Activated CD8-positive, alpha-beta memory T cell treated with anti-CD3 and anti-CD28 coated beads, Interleukin-2, amount 50 U/mL, for 1 hour (primary cell): ENCODE results near the gene AGAP3.
"Not testable (repeated sequence)": the region's sequence is repeated elsewhere in the genome, so short reads cannot be mapped to it uniquely, and the experiment has no call there.

ENCODE experiments used
- DNase-seq: peaks from one replicate; pipeline ENCODE4 v3.0.0-alpha.2; 2020; ENCODE audit errors: extremely low read depth

The AGAP3 gene

DNA sequence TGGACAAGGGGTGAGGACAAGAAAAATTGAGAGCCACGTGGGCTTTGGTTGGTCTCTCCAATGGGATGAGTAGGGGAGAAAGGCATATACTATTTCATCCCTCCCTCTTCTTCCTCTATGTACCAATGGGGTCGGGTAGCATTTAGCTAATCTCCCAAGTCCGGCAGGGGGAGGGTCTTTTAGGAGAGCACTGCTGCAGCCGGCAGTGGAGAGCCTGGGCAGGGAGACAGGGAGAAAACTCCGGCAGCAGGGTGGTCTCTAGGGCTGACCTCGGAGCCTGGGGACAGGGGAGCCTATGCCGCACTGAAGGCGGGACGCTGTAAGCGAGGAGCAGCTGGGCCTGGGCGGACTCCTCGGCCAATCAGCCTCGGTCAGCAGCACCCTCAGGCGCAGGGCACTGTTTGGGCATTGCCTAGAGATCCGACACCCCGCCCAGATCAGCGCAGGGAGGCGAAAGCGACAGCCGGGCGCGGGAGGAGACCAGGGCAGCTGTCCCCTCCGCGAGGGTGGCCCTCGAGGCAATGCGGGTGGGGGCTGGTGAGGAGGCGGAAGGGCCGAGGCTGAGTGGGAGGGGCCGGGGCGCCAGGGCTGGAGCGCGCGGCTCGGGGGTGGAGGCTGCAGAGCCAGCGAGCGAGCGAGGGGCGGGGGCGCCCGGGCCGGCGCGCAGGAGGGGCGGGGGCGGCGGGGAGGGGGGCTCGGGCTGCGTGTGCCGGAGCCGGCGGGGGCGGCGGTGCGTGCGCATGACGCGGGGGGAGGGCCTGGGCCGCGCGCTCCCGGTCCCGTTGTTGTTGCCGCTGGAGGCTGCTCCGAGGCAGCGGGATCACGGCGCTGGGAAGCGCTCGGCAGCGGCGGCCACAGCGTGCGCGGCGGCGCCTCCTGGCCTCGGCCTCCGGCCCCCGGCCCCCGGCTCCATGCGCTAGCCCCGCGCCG is at the start of gene AGAP3:
AGAP3 (plus strand) TSS at position 785 of the 930 bp plus-strand sequence. CDS start 267 bp downstream, outside the sequence.
- no peak for DNase-seq

DNA sequence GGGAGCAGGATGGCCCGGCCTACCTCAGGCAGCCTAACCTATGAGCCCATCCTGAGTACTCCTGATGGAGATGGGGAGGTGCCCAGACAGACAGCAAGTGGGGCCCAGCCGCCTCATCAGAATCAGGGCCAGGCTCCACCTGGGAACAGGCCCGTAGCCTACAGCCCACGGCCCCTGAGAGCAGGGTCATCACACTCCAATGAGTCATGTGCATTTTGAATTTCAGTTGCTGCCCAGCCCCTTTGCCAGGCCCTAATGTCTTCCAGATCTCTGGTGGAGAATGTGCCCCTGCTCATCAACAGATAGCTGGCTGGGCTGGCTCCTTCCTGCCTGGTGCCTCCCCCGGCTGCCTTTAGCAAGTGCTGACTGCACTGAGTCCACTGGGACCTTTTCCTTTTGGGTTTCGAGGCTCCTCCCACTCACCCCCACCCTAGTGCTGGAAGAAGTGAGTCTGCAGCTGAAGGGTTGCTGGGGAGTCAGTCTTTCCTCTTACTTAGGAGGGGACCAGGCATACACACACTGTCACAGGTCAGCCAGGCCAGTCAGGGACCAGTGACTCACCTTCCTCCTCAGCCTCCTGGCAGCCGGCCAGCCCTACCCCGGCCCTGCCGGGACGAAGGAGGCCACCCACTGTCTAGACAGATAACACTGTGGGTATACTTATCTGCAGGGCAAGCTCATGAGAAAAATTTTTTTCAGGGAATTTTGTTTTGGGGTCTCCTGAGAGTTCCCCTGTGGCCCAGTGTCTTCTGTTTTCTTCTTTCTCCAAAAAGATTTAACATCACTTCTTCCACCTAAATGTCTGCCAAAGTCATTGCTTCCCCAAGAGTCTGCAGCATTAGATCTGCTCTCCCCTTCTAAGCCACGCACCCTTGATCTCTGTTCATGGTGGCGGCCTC is 47.1 kb upstream of the AGAP3 start:
- no peak for DNase-seq

DNA sequence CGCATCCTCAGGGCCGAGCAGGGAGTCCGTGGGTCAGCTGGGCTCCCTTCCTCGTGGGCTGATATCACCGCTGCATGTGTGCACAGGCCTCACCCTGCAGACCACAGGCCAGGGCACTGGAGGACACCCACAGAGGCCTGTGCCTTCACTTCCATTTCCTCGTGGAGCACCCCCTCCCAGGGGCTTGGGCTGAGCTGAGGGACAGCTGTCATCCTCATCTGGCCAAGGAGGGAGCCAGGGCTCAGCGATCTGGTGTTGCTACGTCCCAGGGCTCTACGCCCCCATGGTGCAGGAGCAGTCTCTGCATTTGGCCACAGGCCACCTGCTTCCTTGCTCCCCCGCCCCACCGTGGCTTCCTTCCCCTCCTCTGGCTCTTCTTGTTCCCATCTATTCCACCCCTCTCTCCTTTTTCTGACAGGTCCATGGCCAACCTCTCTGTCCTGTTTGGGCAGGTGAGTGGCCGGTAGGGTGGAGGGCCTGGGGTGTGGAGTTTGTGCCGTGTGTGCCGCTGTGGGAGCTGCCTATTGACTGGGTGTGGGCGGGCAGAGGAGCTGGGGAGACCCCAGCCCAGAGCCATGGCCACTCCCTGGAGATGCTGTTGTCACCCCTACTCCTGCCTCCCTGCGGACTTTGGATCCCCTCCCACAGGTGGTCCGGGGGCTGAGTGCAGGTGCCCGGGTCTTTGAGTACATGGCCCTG is 46.3 kb upstream of the AGAP3 start:
- no peak for DNase-seq

DNA sequence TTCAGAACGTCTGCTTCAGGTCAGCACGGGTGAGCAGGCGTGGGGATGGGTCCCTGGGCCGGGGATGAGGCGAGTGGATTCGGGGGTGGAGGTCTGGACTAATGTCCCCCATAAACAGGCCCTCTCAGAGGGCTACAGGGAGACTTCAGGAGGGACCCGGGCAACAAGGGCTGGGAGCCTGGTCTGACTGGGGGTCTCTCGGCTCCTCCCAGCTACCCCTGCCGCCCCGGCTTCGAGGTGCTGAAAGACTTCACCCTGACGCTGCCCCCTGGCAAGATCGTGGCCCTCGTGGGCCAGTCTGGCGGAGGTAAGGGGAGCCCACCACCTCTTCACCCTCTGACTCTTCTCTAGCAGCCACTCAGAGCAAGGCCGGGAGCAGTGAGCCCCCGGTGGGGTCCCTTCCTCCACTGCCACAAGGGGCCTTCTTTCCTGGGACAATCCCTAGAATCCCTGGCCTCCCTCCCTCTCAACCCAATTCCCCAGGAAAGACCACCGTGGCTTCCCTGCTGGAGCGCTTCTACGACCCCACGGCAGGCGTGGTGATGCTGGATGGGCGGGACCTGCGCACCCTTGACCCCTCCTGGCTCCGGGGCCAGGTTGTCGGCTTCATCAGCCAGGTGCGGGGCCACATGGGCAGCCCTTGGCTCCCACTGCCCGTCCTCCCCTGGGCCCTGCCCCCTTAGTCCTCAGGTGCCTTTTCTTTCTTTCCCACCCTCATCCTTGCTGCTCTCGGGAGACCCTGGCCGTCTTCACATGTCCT is 45.5 kb upstream of the AGAP3 start:
- DNase-seq: no peak

DNA sequence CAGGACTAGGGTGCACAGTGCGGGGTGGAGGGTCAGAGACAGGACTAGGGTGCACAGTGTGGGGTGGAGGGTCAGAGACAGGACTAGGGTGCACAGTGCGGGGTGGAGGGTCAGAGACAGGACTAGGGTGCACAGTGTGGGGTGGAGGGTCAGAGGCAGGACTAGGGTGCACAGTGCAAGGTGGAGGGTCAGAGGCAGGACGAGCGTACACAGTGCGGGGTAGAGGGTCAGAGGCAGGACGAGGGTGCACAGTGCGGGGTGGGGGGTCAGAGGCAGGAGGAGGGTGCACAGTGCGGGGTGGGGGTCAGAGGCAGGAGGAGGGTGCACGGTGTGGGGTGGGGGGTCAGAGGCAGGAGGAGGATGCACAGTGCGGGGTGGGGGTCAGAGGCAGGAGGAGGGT is 42.8 kb upstream of the AGAP3 start:
- not testable (repeated sequence) for DNase-seq

DNA sequence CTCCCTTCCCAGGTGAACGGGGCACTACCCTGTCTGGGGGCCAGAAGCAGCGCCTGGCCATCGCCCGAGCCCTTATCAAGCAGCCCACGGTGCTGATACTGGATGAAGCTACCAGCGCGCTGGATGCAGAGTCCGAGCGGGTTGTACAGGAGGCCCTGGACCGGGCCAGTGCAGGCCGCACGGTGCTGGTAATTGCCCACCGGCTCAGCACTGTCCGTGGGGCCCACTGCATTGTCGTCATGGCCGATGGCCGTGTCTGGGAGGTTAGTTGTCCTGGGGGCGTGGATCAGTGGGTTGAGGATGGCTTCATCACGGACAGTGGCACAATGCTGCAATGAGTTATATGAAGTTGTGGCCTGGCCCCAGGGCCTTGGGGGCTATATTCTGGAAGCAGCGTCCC is 42.3 kb upstream of the AGAP3 start:
- DNase-seq: no peak

DNA sequence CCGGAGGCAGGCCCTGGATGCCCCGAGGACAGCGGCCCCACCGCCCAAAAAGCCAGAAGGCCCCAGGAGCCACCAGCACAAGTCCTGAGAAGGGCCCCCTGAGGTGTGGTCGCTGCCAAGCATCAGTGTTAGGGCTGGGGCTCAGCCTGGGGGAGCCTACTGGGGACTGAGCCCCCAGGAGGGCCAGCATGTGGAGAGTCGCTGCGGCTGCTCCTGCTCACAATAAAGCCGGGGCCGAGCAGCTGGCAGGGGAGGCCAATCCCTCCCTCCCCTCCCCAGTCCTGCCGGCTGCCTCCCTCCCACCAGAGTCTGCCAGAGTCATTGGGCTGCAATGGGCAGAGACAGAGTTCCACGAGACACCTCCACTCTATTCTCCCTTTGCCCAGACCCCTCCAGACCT is 41.0 kb upstream of the AGAP3 start:
- DNase-seq: no peak

DNA sequence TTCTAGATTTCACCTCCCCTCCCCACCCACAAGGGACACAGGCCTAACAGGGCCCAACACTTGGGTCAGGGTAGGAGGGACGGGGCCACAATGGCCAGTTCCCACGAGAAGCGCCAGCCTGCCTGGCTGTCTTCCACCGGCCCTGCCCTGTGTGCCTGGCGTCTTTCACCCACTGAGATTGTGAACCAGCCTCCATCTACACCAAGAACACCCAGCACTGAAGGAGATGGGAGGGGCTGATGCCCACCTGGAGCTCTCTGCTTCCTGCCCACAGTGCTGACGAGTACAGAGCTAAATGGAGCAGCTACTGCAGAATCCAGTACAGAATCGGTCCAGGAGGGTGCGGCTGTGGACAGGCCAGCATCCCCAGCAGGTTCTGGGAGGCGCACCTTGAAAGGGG is 40.3 kb upstream of the AGAP3 start:
- DNase-seq: no peak

DNA sequence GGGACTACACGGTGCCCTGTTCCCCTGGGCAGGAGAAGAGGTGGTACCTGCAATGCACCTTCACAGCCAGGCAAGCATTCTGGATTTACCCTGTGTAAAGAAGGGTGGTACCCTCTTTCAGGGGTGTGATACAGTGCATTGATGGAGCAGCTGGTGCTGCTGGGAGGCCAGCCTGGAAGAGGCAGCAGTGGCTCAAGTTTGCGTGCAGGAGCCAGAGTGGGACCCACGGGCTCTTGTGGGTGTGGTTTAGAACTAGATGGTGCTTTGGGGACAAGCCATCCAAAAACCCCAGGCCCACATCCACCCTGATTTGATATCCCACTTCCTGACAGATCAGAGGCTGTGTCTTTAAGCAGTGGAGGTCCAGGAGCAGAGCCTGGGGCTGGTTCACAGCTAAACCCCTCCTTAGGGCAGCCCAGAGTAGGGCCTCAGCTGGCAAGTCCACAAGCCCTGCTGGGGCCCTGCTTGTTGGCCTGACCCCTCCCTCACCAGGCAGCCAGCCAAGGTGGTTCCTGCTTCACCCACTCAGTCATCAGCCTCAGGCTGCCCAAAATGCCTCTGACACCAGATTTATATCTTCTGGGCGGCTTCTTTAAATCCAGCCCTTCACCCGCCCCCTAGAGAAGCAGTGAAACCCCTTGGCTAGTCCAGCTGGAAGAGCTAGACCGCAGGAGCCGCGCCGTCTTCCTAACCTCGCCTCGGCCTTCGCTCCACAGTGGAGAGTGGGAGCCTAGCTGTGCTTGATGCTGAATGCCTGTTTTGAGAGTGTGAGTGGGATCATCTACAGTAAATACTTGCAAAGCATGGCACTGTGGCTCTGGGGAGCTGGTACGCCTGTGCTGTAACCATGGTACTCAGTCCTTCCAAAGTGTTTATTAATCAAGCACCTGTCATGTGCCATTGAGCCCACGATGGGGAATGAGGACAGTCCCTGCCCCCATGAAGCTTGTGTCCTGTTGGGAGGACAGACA is 39.4 kb upstream of the AGAP3 start:
- no peak for DNase-seq

DNA sequence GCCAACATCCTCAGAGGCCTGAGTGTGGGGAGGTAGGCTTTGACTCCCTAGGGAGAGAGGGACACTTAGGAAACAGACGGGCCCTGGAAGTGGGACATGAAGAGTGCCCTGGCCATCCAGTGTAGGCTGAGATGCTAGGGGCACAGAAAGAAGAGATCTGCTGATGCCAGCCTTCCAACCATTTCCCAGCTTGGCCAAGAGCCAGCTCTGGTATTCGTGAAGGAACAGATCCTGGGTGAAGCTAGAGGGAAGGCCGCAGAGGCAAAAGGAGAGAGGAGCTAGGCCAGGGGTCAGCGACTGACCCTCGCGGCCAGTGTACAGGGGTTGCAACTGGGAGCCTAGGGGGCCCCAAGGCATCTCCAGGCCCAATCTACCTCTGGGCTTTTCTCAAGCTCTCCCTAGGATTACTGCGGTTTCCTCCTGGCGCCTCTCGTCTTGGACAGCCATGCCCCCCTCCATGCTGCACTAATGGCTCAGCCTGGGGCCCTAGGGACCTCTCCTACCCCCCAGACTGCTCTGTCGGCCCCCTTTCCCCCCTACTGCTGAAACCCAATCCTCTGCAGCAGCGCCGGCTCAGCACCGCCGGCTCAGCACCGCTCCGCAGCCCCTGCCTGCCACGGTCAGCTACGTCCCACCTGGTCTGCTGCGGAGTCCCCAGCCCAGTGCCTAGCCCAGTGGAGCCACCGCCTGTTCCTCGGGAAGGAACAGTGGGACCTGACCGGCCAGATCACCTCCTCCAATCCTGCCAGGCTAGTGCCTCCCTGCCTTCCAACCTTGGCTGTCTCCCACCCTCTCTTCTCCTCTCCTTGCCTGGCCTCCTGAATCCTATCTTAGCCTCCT is 38.1 kb upstream of the AGAP3 start, which contains the start of gene ASIC3:
ASIC3 (plus strand) TSS at position 556 of the 840 bp plus-strand sequence. CDS start 355 bp downstream, outside the sequence.
- DNase-seq: no peak

DNA sequence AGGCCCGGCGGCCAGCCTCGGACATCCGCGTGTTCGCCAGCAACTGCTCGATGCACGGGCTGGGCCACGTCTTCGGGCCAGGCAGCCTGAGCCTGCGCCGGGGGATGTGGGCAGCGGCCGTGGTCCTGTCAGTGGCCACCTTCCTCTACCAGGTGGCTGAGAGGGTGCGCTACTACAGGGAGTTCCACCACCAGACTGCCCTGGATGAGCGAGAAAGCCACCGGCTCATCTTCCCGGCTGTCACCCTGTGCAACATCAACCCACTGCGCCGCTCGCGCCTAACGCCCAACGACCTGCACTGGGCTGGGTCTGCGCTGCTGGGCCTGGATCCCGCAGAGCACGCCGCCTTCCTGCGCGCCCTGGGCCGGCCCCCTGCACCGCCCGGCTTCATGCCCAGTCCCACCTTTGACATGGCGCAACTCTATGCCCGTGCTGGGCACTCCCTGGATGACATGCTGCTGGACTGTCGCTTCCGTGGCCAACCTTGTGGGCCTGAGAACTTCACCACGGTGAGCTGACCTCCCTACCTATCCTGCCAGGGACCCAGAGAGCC is 37.3 kb upstream of the AGAP3 start:
- no peak for DNase-seq

DNA sequence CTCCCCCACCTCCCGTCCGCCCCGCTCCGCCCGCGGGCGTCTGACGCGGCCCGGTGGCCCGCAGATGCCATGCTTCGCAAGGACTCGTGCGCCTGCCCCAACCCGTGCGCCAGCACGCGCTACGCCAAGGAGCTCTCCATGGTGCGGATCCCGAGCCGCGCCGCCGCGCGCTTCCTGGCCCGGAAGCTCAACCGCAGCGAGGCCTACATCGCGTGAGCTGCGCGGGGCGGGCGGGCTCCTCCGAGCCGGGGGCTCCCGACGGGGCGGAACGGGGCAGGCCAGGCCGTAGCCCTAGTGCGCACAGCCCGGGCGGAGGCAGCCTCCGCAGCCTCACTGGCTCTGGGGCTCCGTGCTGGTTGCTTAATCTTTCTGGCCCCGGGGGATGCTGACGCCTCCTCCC is 35.2 kb upstream of the AGAP3 start:
- DNase-seq: no peak

DNA sequence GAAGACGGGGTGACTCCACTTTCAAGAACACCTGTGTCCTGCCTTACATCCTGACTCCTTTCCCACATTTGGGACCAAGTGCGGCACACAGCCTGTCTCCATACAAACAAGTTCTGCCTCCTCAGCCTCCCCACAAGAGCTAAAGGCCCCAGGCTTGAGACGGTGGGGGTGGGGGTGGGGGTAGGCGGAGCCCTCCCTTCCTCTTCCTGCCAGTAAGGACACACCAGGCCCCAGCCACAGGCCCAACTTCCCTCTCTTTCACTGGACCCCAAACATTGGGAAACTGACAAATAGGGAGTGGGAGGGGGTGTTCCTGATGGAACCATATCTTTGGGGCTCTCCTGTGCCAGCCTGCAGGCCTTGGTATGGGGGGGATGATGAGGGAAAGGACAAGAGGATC is 33.2 kb upstream of the AGAP3 start:
- no peak for DNase-seq

DNA sequence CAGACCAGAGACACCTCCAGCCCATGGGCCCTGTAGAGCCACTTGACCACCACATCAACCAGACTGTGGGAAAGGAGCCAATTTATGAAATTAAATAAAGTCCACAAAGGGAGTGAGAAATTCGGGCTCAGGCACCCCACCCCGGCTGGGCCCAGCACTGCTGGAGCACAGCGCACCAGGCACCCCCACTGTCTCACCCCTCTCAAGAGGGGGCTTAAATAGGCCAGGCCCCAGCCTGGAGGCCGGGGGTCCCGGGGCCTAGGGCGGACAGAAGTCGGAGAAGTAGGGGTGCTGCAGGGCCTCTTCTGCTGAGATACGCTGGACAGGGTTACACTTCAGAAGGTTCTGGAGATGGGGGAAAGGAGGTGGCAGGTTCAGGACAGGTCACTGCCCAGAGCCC is 32.5 kb upstream of the AGAP3 start:
- DNase-seq: no peak

DNA sequence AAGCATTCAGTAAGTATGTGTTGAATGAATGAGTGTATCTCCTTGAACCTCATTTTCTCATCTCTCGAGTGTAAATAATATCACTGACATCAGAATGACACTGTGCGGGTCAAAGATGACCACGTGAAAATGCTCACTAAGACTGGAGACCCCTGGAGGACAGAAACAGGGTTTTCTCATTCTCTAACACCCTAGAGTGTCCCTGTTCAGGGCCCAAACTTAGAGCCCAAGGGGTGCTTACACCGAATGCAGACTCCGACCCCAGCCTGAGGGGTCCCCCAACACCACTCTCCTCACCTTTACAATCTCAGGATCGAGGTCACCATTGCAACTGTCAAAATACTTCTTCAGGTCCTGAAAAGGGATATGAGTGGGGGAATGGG is 30.0 kb upstream of the AGAP3 start:
- DNase-seq: no peak

DNA sequence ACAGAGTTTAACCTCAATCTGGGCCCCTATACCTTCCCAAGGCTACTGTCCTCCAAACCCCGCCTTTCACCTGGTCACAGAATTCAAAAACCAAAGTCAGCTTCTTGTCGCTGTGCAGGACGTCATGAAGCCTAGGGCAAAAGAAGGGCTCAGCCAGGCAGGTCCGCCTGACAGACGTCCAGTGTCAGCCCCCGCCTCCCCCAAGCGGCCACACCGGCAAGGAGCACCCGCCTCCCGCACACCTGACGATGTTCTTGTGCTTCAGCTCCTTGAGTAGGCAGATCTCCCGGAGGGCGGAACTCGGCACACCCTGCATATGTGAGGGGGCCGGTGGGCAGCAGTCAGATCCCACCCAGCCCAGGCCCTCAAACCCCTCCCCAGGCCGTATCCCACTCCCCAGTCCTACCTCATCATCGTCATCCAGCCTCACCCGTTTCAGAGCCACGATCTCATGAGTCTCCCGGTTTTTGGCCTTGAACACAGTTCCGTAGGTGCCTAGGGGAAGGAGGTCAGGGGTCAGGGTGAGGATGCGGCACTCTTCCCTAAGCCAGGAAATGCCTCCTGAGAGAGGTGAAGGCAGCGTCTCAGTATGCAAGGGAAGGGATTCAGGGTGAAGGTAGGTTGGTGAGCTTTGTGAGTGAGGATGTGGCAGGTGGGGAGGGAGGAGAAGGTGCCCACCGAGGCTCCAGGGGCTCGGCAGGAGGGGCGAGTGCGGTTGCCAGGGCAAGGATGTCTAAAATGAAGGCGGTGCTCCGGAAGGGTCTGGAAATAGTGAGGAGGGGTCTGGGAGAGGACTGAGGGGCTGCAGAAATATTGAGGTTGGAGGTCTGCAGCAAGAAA is 29.4 kb upstream of the AGAP3 start:
- no peak for DNase-seq

DNA sequence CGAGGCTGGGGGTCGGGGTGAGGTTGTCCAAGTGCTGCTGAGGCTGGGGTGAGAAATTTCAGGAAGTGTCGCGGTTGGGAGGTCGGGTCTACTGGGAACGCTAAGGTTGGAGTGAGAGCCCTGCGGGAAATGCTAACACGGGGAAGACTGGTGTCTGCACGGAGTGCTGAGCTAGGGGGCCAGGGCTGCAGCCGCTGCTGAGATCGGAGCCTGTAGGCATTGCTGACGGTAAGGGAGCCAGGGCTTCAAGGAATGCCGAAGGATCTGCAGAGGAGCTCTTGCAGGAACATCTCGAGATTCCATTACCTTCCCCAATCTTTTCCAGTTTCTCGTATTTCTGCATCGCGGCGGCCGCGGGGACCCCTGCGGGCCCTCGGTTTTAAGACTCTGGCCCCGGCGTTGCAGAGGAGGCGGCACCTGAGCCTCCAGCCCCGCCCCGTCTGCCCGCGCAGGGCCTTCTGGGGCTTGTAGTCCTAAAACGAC is 28.7 kb upstream of the AGAP3 start, which contains the start of gene CDK5:
CDK5 (minus strand) TSS at position 392 of the 483 bp plus-strand sequence; CDS start at position 343, 49 bp downstream.
- no peak for DNase-seq
